Transverse colon (tissue), 4 donors: ENCODE results near the gene POLR1G. TPM values are rescaled to one million over a fixed set of nuclear protein-coding genes. Genes with fewer than 3 reads are reported as not detected.

ENCODE experiments used
- DNase-seq: peaks from one replicate; pipeline ENCODE4 v3.0.0-alpha.2; 2019
- H3K27ac ChIP-seq, 4 donors: fragments of 200-600 bp; sonication (generic); 2 replicates each; pipeline ENCODE4 v1.5.1; 2016 to 2018; ENCODE audit warnings: inconsistent platforms in 4 of 4
- H3K27me3 ChIP-seq: fragments of 200-600 bp; sonication (generic); 2 replicates; pipeline ENCODE4 v1.5.1; 2017; ENCODE audit warnings: inconsistent platforms
- H3K36me3 ChIP-seq, 4 donors: fragments of 200-600 bp; sonication (generic); 2 replicates each; pipeline ENCODE4 v1.5.1; 2017 to 2019; ENCODE audit warnings: inconsistent platforms in 4 of 4
- H3K4me1 ChIP-seq, 4 donors: fragments of 200-600 bp; sonication (generic); 2 replicates each; pipeline ENCODE4 v1.5.1; 2017 to 2020; ENCODE audit warnings: inconsistent platforms in 4 of 4
- H3K4me3 ChIP-seq, 4 donors: fragments of 200-600 bp; sonication (generic); 1 replicate in 1 of 4; 2 replicates in 3 of 4; pipeline versions ENCODE4 v1.5.1 to v1.6.1; 2017 to 2019; ENCODE audit warnings: inconsistent platforms in 4 of 4
- H3K9me3 ChIP-seq, 2 donors: fragments of 200-600 bp; sonication (generic); 2 replicates each; pipeline ENCODE4 v1.5.1; 2017 to 2019; ENCODE audit warnings: inconsistent platforms in 2 of 2
- CTCF ChIP-seq, 5 experiments: fragments of 200-600 bp in 3 of 5; fragments of 450-650 bp in 2 of 5; sonication (generic) in 3 of 5; IDR thresholded peaks; 1 replicate in 2 of 5; 2 replicates in 3 of 5; pipeline ENCODE4 v1.5.1; 2016 to 2017; ENCODE audit warnings: antibody characterized with exemption in 5 of 5, inconsistent platforms in 3 of 5, mild to moderate bottlenecking in 2 of 5, moderate library complexity in 1 of 5
- EP300 ChIP-seq: sonication (generic); formaldehyde crosslinking; IDR thresholded peaks from one replicate; pipeline ENCODE4 v1.6.1; 2017; ENCODE audit warnings: antibody characterized with exemption, low read depth
- POLR2A ChIP-seq: fragments of 450-650 bp; IDR thresholded peaks from one replicate; pipeline ENCODE4 v1.6.1; 2016; ENCODE audit warnings: antibody characterized with exemption, mild to moderate bottlenecking, moderate library complexity
- POLR2AphosphoS5 ChIP-seq, 3 donors: sonication (generic); formaldehyde crosslinking; IDR thresholded peaks; one replicate each; pipeline ENCODE4 v1.6.1; 2016; ENCODE audit warnings: antibody characterized with exemption in 3 of 3
- WGBS, 2 donors: methylation state at CpG; one replicate each; pipeline ENCODE4 v1.1.5; 2018; ENCODE audit warnings: low coverage in 1 of 2; 5-methylcytosine and 5-hydroxymethylcytosine counted together
- in situ Hi-C, 4 donors: fragments of 200-750 bp; cut with MboI; loops; one replicate each; pipeline versions ENCODE4 v1.15.0 to v1.15.1; 2017; ENCODE audit warnings: low sequenced_read_pairs in 3 of 4, low pct_ligation_motif_present in 1 of 4, low pct_unique_long_range_greater_than_20kb in 1 of 4
- intact Hi-C: fragments of 100-400 bp; cut with DNase I; formaldehyde crosslinking; loops from one replicate; pipeline ENCODE4 v1.15.1; 2023; ENCODE audit warnings: low total_unique reads
- total RNA-seq, 4 donors: library from RNA; depleted of rRNA; stranded (reverse); fragments of >200 nt; gene quantifications; one replicate each; pipeline ENCODE4 v1.1.0, GENCODE V29; 2016

The POLR1G gene
- total RNA-seq, 4 donors from 2014 or later, result 1.00 to 3.5 (median 1.2) TPM

- H3K27me3 ChIP-seq, result no peaks in the 10 kb centered on the region
- peaks cover 24 to 76% (median 50%) of the 10 kb centered on the region in 4 donors for H3K4me1 ChIP-seq
- intact Hi-C loops (no loop called here), in situ Hi-C loops (no loop called here)
- no peak overlapping the region for H3K4me3 ChIP-seq
- H3K27ac ChIP-seq, result peak overlapping the region; percentile 61 to 91 (median 74)
- TF ChIP-seq POLR2AphosphoS5 (IDR thresholded peaks at IDR 0.05) (no peak), CTCF (IDR thresholded peaks at IDR 0.05) (no peak), POLR2A (no peak), EP300 (no peak)
- DNase-seq, result no peak
- no peaks in the 10 kb centered on the region for H3K9me3 ChIP-seq
- WGBS, 2 donors, result 84% methylated on average over 7 of the region's 7 CpGs; no CpG with 5 or more reads in 1 of the 2 donors
- no peaks in the 10 kb centered on the region for H3K36me3 ChIP-seq
Measured at GRCh38 chr19:45446944-45447343, 40.5 kb downstream of the POLR1G start.

GRCh38 chr19:45448425-45448756 lies 41.9 kb downstream of the POLR1G start:
- Histone ChIP-seq H3K27ac (peak overlapping the region; percentile 62 to 91 (median 82)), H3K4me3 (no peak overlapping the region), H3K27me3 (no peaks in the 10 kb centered on the region), H3K4me1 (peaks cover 20 to 66% (median 42%) of the 10 kb centered on the region in 4 donors), H3K36me3 (no peaks in the 10 kb centered on the region), H3K9me3 (no peaks in the 10 kb centered on the region)
- no peak for DNase-seq
- 86 to 94% methylated on average over 3 of the region's 3 CpGs for WGBS, 2 donors
- intact Hi-C loops (no loop called here), in situ Hi-C loops (no loop called here)
- TF ChIP-seq POLR2A (no peak), CTCF (IDR thresholded peaks at IDR 0.05) (no peak), EP300 (no peak), POLR2AphosphoS5 (IDR thresholded peaks at IDR 0.05) (no peak)

- peaks cover 20 to 63% (median 41%) of the 10 kb centered on the region in 4 donors for H3K4me1 ChIP-seq
- in situ Hi-C loops (no loop called here), intact Hi-C loops (no loop called here)
- H3K4me3 ChIP-seq, result no peak overlapping the region
- TF ChIP-seq POLR2AphosphoS5 (IDR thresholded peaks at IDR 0.05), result peak in 2 of 3 donors; percentile 56 to 67
- no peak for TF ChIP-seq EP300
- TF ChIP-seq CTCF (IDR thresholded peaks at IDR 0.05), result no peak
- TF ChIP-seq POLR2A, result peak; percentile 37
- H3K36me3 ChIP-seq, result no peaks in the 10 kb centered on the region
- H3K27me3 ChIP-seq, result no peaks in the 10 kb centered on the region
- WGBS, 2 donors, result 41% methylated on average over 7 of the region's 7 CpGs; no CpG with 5 or more reads in 1 of the 2 donors
- H3K9me3 ChIP-seq, result no peaks in the 10 kb centered on the region
- H3K27ac ChIP-seq, result peak overlapping the region; percentile 80 to 91 (median 88)
- peak; percentile 57 for DNase-seq
Measured at GRCh38 chr19:45448887-45449299, 42.4 kb downstream of the POLR1G start.

- Histone ChIP-seq H3K4me3 (peak overlapping the region; percentile 44 to 63 (median 49)), H3K27ac (peak overlapping the region; percentile 80 to 91 (median 88)), H3K9me3 (no peaks in the 10 kb centered on the region), H3K27me3 (no peaks in the 10 kb centered on the region), H3K36me3 (no peaks in the 10 kb centered on the region), H3K4me1 (peaks cover 16 to 57% (median 34%) of the 10 kb centered on the region in 4 donors)
- no peak for DNase-seq
- TF ChIP-seq POLR2A, result no peak
- TF ChIP-seq EP300, result no peak
- TF ChIP-seq CTCF (IDR thresholded peaks at IDR 0.05), result no peak
- TF ChIP-seq POLR2AphosphoS5 (IDR thresholded peaks at IDR 0.05), result no peak
- WGBS, 2 donors, result 19 to 23% methylated on average over 3 to 5 of the region's 5 CpGs
- in situ Hi-C loops, result no loop called here
- intact Hi-C loops, result no loop called here
Measured at GRCh38 chr19:45450012-45450333, 43.5 kb downstream of the POLR1G start.
